ENCODE measurements around the gene PAPPA2. TPM values are rescaled to one million over a fixed set of nuclear protein-coding genes. Genes with fewer than 3 reads are reported as not detected.
"Not testable (repeated sequence)": the region's sequence is repeated elsewhere in the genome, so short reads cannot be mapped to it uniquely, and the experiment has no call there.

The PAPPA2 gene
- total RNA-seq, 2 experiments from 2014 or later = 0.29 to 1.2 TPM

GRCh38 chr1:176745945-176746344 lies 283.0 kb downstream of the PAPPA2 start:
- CTCF ChIA-PET = no interaction called here
- POLR2A ChIA-PET = no interaction called here

GRCh38 chr1:176752505-176752904 lies 289.5 kb downstream of the PAPPA2 start:
- ChIA-PET POLR2A (no interaction called here), CTCF (interaction anchor here (0.6 kb wide), 1 partner anchor 1522 kb away, joined by 3 read pairs; no protein-coding TSS in a partner anchor)

GRCh38 chr1:176754676-176755075 lies 291.7 kb downstream of the PAPPA2 start:
- POLR2A ChIA-PET = no interaction called here
- CTCF ChIA-PET = no interaction called here

- POLR2A ChIA-PET, CTCF ChIA-PET: not testable (repeated sequence)
These were observed 293.8 kb downstream of the PAPPA2 start for GRCh38 chr1:176756817-176757216.

- POLR2A ChIA-PET = no interaction called here
- CTCF ChIA-PET = no interaction called here
These were observed 302.6 kb downstream of the PAPPA2 start for GRCh38 chr1:176765608-176766007.

- ChIA-PET CTCF (no interaction called here), POLR2A (no interaction called here)
These were observed 303.8 kb downstream of the PAPPA2 start for GRCh38 chr1:176766779-176767178.

GRCh38 chr1:176767714-176768136 lies 304.8 kb downstream of the PAPPA2 start:
- POLR2A ChIA-PET = no interaction called here
- CTCF ChIA-PET = no interaction called here

- CTCF ChIA-PET = no interaction called here
- POLR2A ChIA-PET = no interaction called here
These were observed 305.6 kb downstream of the PAPPA2 start for GRCh38 chr1:176768532-176768931.

- CTCF ChIA-PET = no interaction called here
- POLR2A ChIA-PET = no interaction called here
These were observed 307.1 kb downstream of the PAPPA2 start for GRCh38 chr1:176770066-176770465.

GRCh38 chr1:176773038-176773437 lies 310.1 kb downstream of the PAPPA2 start:
- POLR2A ChIA-PET = no interaction called here
- CTCF ChIA-PET = no interaction called here

- ChIA-PET POLR2A (no interaction called here), CTCF (no interaction called here)
These were observed 311.2 kb downstream of the PAPPA2 start for GRCh38 chr1:176774224-176774623.

- ChIA-PET POLR2A (no interaction called here), CTCF (no interaction called here)
These were observed 312.4 kb downstream of the PAPPA2 start for GRCh38 chr1:176775378-176775777.

- POLR2A ChIA-PET = no interaction called here
- CTCF ChIA-PET = no interaction called here
These were observed 313.0 kb downstream of the PAPPA2 start for GRCh38 chr1:176775996-176776395.

- CTCF ChIA-PET = no interaction called here
- POLR2A ChIA-PET = no interaction called here
These were observed 315.1 kb downstream of the PAPPA2 start for GRCh38 chr1:176778056-176778455.

- POLR2A ChIA-PET = no interaction called here
These were observed 317.0 kb downstream of the PAPPA2 start for GRCh38 chr1:176779992-176780328.

GRCh38 chr1:176783309-176783708 lies 320.3 kb downstream of the PAPPA2 start:
- ChIA-PET CTCF (no interaction called here), POLR2A (no interaction called here)

More at GRCh38 chr1:176779992-176780328, 317.0 kb downstream of the PAPPA2 start:
- CTCF ChIA-PET = no interaction called here

GRCh38 chr1:176785056-176785455 lies 322.1 kb downstream of the PAPPA2 start:
- POLR2A ChIA-PET = no interaction called here
- CTCF ChIA-PET = no interaction called here

GRCh38 chr1:176785791-176786190 lies 322.8 kb downstream of the PAPPA2 start:
- POLR2A ChIA-PET = no interaction called here
- CTCF ChIA-PET = no interaction called here

- POLR2A ChIA-PET = no interaction called here
- CTCF ChIA-PET = no interaction called here
These were observed 323.3 kb downstream of the PAPPA2 start for GRCh38 chr1:176786274-176786673.

GRCh38 chr1:176789571-176790090 lies 326.7 kb downstream of the PAPPA2 start:
- ChIA-PET POLR2A (no interaction called here), CTCF (no interaction called here)

GRCh38 chr1:176790786-176791185 lies 327.8 kb downstream of the PAPPA2 start:
- ChIA-PET CTCF (no interaction called here), POLR2A (no interaction called here)

- CTCF ChIA-PET = no interaction called here
- POLR2A ChIA-PET = no interaction called here
These were observed 328.9 kb downstream of the PAPPA2 start for GRCh38 chr1:176791906-176792305.

- ChIA-PET CTCF (no interaction called here), POLR2A (no interaction called here)
These were observed 332.0 kb downstream of the PAPPA2 start for GRCh38 chr1:176794897-176795508.
